ENCODE data around the gene SLC26A1.

The SLC26A1 gene

DNA sequence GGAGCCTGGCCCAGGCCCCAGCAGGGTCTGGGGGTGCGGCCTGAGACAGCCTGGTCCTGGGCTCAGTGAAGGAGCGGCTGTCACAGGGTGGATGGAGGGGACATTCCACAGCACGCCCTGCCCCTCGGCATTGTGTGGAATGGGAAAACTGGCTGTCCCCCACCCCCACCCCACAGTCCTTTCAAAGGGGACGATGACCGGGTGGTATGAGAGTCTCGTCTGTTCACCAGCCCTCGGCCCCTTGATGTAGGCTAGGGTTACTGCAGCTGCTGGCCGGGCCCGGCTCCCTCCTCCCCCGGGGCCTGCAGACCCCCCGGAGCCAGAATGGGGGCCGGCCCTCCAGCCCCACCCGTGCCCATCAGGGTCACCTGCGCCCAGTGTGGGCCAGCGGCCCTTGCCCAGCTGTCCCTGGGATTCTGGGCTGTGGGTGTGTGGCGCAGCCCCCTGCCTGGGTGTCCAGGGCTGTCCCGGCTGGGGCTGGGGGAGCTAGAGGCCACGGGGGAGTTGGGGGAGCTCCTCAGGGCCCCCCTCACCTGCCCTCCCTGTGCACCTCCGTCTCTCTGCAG lies 30.0 kb upstream of the SLC26A1 start:
- TF ChIP-seq, protein P1, sequence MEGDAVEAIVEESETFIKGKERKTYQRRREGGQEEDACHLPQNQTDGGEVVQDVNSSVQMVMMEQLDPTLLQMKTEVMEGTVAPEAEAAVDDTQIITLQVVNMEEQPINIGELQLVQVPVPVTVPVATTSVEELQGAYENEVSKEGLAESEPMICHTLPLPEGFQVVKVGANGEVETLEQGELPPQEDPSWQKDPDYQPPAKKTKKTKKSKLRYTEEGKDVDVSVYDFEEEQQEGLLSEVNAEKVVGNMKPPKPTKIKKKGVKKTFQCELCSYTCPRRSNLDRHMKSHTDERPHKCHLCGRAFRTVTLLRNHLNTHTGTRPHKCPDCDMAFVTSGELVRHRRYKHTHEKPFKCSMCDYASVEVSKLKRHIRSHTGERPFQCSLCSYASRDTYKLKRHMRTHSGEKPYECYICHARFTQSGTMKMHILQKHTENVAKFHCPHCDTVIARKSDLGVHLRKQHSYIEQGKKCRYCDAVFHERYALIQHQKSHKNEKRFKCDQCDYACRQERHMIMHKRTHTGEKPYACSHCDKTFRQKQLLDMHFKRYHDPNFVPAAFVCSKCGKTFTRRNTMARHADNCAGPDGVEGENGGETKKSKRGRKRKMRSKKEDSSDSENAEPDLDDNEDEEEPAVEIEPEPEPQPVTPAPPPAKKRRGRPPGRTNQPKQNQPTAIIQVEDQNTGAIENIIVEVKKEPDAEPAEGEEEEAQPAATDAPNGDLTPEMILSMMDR (conservative IDR thresholded peaks at IDR 0.05; ENCODE audit: low read depth, low read length), result no peak
- no peak overlapping the region for H3K4me3 ChIP-seq (ENCODE audit: low read length)
- DNase-seq (ENCODE audit: low read depth), result no peak

DNA sequence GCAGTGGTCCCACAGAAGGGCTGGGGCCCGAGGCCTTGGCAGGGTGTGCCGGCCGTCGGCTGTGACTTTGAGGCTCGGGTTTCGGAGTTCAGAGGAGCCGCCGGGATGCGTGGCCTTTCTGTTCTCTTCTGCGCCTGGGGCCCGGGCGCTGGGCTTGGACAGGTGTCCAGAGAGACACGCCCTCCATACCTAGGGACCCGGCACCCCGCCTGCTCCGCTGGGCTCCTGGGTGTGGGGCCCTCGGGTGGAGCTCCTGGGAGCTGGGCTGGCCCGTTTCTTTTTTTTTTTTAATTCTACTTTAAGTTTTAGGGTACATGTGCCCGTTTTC lies 29.5 kb upstream of the SLC26A1 start:
- no peak overlapping the region for H3K4me3 ChIP-seq (ENCODE audit: low read length)
- TF ChIP-seq, protein P1 (conservative IDR thresholded peaks at IDR 0.05; ENCODE audit: low read depth, low read length), result no peak
- no peak for DNase-seq (ENCODE audit: low read depth)

DNA sequence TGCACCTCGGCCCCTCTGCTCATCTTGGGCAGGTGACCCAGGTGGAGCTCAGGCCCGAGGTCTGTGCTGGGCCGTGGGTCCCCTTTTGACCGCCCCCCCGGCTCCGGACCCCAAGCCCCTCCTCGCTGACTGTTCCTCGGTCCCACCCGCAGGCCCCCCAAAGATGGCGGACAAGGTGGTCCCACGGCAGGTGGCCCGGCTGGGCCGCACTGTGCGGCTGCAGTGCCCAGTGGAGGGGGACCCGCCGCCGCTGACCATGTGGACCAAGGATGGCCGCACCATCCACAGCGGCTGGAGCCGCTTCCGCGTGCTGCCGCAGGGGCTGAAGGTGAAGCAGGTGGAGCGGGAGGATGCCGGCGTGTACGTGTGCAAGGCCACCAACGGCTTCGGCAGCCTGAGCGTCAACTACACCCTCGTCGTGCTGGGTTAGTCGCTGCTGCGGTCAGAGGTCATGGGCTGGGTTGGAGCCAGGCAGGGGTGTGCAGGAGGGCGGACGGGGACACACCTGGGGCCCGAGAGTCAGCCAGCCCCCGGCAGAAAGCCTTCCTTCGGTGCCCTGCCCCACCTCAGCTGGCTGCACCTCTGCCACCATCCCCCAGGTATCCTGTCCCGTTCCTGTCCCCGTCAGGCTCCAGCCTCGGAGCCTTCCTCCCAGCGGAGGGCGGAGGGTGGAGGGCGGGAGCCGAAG lies 29.0 kb upstream of the SLC26A1 start:
- H3K4me3 ChIP-seq (ENCODE audit: low read length), result no peak overlapping the region
- TF ChIP-seq, protein P1 (conservative IDR thresholded peaks at IDR 0.05; ENCODE audit: low read depth, low read length), result no peak
- no peak for DNase-seq (ENCODE audit: low read depth)

DNA sequence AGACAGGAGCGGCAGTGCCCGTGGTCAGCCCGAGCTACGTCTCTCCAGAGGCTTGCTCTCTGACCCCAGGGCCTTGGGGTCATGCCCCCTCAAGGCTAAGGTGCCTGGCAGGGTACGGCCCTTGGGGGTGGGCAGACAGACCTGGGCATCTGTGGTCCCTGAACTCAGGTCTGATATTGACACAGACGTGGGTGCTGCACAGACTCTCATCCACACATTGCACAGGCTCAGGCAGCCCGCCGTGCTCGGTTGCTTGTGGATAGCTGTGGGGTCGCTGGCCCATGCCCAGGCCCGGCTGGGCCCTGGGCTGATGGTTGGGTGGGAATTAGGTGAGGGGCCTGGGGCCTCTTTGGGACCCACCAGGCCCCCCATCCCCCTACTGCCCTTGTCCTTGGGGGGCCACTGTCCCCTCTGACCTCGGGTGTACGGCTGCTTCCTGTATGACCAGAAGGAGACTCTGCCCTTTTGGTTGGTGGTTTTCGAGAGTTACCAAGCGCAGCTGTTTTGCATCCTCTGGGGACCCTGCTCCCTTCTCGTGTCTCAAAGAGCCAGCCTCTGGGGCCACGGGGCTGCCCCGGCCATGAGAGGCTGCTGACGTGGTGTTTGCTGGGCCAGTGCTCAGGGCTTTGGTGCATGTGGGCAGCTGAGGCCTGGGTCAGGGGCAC lies 28.3 kb upstream of the SLC26A1 start:
- no peak for DNase-seq (ENCODE audit: low read depth)
- no peak overlapping the region for H3K4me3 ChIP-seq (ENCODE audit: low read length)
- TF ChIP-seq, protein P1 (conservative IDR thresholded peaks at IDR 0.05; ENCODE audit: low read depth, low read length), result no peak

DNA sequence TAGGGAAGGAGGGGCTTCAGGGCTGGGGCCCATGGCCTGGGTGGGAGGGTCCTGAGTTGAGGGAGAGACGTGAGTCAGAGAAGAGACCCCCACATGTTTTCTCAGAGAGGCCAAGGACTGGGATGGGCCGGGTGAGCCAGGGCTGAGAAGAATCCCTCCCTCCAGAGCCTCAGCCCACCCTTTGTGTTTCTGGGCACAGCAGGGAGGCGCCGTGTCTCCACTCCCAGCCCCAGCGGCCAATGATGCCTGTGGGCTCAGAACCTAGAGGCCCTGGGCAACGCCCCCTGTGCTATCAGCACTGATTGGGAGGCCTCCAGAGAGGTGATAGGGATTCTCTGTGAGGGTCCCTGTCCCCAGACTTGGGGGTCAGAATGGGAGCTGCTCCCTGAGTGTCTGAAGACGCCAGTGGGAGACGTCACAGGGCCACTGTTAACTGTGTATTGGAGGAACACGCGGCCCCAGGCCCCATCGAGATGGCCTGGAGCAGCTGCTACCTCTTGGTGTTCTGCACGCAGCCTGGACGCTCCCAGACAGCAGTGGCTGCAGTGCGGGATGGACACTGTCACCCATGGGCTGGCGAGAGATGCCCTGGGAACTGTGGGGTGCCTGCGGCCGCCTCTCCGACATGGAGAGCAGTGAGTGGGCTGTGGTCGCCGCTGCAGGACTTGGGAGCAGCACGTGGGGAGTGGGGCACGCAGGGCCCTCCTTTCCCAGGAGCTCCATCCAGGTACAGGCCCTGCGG lies 26.7 kb upstream of the SLC26A1 start:
- no peak for DNase-seq (ENCODE audit: low read depth)

DNA sequence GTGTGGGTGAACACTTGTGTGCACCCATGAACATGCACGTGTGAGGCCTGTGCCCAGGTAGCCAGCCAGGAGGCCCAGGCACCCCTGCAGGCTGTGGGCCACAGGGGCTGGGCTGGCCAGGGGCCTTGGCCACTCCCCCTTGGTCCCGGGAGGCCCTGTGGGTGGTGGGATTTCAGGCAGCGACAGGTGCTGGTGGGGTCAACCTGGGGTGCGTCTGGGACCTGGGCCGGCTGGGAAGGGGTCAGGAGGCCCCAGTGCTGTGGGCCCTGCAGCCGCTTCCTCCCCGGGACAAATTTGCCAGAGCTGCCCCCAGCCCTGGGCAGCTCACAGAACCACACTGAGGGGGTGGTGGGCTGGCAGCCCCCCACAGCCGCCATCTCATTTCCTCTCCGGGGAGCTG lies 26.1 kb upstream of the SLC26A1 start:
- no peak for DNase-seq (ENCODE audit: low read depth)
- TF ChIP-seq, protein P1 (conservative IDR thresholded peaks at IDR 0.05; ENCODE audit: low read depth, low read length), result no peak
- no peak overlapping the region for H3K4me3 ChIP-seq (ENCODE audit: low read length)

More for the DNA sequence above, 26.7 kb upstream of the SLC26A1 start:
- H3K4me3 ChIP-seq (ENCODE audit: low read length), result no peak overlapping the region
- TF ChIP-seq, protein P1 (conservative IDR thresholded peaks at IDR 0.05; ENCODE audit: low read depth, low read length), result no peak
